Dermis microvascular lymphatic vessel endothelial cell (primary cell): ENCODE results near the gene NFATC1. TPM values are rescaled to one million over a fixed set of nuclear protein-coding genes. Genes with fewer than 3 reads are reported as not detected.

Experiments used
- DNase-seq, 2 donors: peaks; one replicate each; pipeline versions ENCODE4 v3.0.0 to v3.0.0-alpha.2; 2010; ENCODE audit warnings: low read depth in 2 of 2
- total RNA-seq: library from RNA; depleted of rRNA; stranded (reverse); fragments of >200 nt; gene quantifications from 2 replicates; pipeline ENCODE4 v1.2.1, GENCODE V29; 2014

The NFATC1 gene
- total RNA-seq, 1 donor from 2014 or later = 5.5 TPM

DNA sequence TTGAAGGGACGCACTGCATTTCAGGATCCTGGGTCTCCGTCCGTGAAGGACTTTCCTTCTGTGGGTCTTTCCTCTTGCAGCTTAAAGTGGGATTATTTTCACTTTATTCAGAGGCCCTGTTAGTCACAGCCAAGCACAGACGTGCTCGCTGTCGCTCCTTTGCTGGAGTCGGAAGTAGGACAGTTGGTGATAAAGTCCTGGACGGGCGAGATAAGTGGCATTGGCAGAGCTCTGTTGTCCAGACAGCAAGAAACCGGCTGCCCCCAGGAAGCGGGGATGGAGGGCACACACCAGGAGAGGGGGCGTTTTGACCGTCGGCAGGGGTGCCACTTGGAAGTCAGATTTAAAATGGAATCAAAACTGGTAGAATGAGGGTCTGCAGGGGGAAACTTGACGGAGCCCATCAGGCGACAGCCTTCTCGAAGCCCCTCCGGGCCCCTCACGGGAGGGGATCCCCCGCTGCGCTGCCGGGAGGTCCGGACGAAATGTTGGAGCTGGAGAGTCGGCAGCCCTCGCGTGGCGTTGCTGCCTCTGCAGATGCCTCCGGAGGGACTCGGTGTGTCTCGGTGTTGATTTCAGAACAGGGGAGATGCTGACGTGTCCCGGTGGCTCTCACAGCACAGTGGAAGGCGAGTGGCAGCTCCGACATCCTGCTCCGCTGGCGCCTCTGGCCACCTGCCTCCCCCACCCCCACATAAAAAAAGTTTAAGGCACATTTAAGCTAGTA, 124.2 kb downstream of the NFATC1 start:
- DNase-seq = no peak

- no peak for DNase-seq
Observed at GRCh38 chr18:79520478-79521390, 125.0 kb downstream of the NFATC1 start.

- DNase-seq = no peak
Observed at GRCh38 chr18:79521416-79522205, 125.9 kb downstream of the NFATC1 start.

- DNase-seq = no peak
Observed at GRCh38 chr18:79522451-79523205, 126.9 kb downstream of the NFATC1 start.

DNA sequence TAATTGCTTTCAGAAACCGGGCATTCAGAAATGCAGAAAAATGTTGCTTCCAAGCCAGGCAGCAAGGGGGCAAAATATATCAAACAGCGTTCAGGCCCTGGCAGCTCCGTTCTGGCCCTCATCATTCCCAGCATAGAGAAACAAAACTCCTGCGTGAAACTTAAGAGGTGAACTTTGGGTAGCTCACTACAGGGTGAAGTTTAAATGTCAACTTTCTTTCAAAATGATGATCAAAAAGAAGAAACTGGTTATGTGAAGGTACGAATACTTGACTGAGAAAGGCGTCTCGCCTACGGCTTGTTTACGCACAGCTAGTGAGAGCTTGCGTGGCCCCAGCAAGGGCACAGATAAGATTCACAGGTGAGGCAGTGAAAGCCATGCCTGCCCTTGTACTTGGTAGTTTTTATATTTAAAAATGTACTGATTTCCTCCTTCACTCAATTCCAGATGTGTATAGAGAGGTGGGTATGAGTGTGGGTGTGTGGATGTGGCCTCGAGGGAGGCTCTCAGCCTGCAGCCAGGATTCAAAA, 127.5 kb downstream of the NFATC1 start:
- DNase-seq = no peak

- DNase-seq = peak; percentile 68 to 83
Observed at GRCh38 chr18:79523736-79524180, 128.0 kb downstream of the NFATC1 start.

DNA sequence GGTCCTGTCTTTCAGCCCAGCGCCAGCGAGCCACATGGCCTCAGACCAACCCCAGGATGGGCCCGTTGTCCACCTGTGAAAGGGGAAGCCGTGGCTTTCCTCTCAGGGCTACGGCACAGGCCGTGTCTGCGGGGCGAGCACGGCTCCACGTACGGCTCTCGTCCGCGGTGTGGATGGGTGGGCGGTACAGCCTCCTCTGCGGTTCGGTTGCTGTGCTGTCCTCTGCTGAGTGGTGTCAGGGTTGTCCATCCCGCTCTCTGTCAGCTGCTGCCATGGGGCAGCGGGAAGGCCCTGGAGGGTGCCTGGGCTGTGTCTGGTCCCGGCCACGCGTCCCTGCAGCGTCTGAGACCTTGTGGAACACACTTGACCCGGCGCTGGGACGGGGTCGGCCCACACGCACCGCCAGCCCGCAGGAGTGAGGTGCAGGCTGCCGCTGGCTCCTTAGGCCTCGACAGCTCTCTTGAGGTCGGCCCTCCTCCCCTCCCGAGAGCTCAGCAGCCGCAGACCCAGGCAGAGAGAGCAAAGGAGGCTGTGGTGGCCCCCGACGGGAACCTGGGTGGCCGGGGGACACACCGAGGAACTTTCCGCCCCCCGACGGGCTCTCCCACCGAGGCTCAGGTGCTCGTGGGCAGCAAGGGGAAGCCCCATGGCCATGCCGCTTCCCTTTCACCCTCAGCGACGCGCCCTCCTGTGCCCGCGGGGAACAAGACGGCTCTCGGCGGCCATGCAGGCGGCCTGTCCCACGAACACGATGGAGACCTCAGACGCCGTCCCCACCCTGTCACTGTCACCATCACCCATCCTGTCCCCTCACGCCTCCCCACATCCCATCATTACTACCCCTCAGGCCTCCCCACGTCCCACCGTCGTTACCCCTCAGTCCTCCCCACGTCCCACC, 128.7 kb downstream of the NFATC1 start:
- DNase-seq = no peak

GRCh38 chr18:79525556-79526467, 130.1 kb downstream of the NFATC1 start:
- DNase-seq = peak in 1 of 2 donors; percentile 42

- peak; percentile 55 to 87 for DNase-seq
Observed at GRCh38 chr18:79526468-79527460, 131.0 kb downstream of the NFATC1 start.

- no peak for DNase-seq
Observed at GRCh38 chr18:79527656-79528315, 132.1 kb downstream of the NFATC1 start.

- no peak for DNase-seq
Observed at GRCh38 chr18:79528316-79528695, 132.6 kb downstream of the NFATC1 start.

DNA sequence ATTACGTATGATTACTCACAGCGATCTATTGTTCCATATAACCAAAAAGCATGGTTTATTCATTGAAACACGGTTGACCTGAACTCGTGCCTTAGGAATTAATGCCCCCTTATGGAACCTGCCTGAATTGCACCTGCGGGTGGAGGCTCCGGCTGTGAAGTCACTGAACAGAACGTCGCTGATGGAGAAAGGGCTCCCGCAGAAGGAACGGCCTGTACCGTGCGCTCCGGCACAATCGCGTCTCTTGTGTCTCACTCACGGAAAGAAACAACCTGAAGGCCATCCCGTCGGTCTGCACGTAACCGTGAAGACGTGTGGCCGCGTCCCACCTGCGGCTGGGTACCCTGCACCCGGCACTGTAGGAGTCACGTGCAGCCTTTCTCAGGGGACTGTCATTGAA, 133.1 kb downstream of the NFATC1 start:
- peak; percentile 66 to 83 for DNase-seq

- DNase-seq = no peak
Observed at GRCh38 chr18:79529296-79529695, 133.6 kb downstream of the NFATC1 start.

DNA sequence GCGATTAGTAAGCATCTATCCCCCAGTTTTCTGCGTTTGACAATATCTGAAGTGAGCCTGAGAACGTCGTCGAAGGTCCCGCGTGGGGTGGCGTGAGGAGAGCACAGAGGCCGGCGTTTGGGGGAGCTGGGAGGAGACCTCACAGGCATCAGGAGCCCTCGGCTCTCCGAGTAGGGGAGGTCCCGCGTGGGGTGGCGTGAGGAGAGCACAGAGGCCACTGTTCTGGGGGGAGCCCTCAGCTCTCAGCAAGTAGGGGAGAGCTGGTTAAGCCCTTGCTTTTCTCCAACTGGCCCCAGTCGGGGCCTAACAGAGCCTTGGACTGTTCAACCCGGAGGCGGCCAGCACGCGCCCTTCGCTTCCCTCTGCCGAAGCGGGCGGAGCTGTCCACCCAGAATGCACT, 134.3 kb downstream of the NFATC1 start:
- DNase-seq = no peak

GRCh38 chr18:79530821-79531220, 135.1 kb downstream of the NFATC1 start:
- no peak for DNase-seq

GRCh38 chr18:79531386-79531785, 135.7 kb downstream of the NFATC1 start:
- DNase-seq = no peak

DNA sequence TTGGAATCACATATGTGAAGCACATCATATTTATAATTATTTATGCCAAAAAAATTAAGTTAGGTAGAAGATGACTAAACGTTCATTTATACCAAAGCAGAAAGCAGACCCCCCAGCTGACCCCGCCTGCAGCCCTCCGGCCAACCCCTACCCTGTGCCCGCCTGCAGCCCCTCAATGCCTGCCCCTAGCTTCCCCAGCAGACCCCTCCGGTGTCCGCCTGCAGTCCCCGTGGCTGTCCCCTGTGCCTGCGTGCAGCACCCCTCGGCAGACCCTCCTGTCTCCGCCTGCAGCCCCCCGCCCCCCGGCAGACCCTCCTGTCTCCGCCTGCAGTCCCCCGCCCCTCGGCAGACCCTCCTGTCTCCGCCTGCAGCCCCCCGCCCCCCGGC, 136.2 kb downstream of the NFATC1 start:
- DNase-seq = no peak
